HT-29 (cell line): ENCODE results near the gene IGFN1. TPM values are rescaled to one million over a fixed set of nuclear protein-coding genes. Genes with fewer than 3 reads are reported as not detected.
"Not testable (repeated sequence)": the region's sequence is repeated elsewhere in the genome, so short reads cannot be mapped to it uniquely, and the experiment has no call there.

ENCODE experiments used
- DNase-seq: peaks from one replicate; pipeline ENCODE4 v3.0.0-alpha.2; 2015; ENCODE audit warnings: low spot score
- total RNA-seq: library from RNA; depleted of rRNA; stranded (reverse); fragments of >200 nt; shearing (Covaris generic); gene quantifications from 2 replicates; pipeline ENCODE4 v1.2.3, GENCODE V29; 2014

The IGFN1 gene
- total RNA-seq, 1 experiment from 2014 or later, result 0.03 TPM

DNA sequence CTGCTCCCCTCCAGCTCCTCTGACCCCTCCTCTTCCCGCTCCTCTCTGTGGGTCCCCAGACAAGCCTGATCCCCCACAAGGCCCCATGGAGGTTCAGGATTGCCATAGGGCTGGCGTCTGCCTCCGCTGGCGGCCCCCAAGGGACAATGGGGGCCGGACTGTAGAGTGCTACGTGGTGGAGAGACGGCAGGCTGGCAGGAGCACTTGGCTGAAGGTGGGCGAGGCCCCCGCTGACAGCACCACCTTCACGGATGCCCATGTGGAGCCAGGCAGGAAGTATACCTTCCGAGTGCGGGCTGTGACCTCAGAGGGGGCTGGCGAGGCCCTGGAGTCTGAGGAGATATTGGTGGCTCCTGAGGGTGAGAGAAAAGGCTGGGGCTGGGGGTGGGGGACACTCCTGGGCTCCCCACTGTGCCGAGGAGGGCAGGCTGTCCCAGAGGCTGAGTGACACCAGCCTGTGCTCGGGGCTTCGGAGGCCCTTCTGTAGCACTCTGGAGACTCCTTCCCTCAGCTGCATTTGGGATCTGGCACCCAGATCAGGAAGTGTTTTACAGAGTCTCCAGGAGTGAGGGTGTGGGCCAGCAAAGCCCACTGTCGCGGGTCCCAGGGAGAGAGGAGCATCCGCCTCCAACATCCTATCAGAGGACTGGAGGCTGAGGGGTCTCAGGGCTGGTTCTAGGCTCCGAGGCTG lies 25.9 kb downstream of the IGFN1 start:
- no peak for DNase-seq

DNA sequence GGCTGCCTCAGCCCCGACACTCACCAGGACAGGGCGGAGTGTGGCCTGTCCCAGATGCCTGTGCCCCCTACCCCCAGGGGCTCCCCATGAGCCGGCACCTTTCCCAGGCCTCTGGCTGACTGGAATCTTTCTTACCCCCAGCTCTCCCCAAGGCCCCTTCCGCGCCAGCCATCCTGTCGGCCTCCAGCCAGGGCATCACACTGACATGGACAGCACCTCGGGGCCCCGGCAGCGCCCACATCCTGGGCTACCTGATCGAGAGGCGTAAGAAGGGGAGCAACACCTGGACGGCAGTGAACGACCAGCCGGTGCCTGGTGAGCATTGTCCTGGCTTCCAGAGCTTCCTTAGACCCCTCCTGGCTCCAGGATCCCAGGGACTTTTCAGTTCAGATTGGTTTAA lies 26.5 kb downstream of the IGFN1 start:
- DNase-seq, result no peak

DNA sequence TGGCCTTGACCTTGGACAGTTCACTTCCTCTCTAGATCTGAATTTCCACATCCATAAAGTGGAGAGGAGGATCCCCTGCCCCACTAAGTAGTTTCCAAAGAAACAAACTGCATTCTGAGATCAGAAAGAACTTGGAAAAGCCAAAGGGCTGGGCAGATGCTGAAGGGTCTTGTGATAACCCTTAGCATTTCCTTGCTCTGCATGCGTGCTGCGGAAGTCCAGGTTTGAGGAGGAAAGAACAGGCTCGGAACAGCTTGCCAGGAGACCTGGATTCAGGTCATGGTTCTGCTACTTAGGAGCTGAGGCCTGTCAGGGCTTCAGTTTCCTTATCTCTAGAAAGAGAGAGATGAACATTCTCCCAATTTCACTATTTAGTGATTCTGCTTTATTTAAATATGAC lies 27.2 kb downstream of the IGFN1 start:
- DNase-seq, result no peak

DNA sequence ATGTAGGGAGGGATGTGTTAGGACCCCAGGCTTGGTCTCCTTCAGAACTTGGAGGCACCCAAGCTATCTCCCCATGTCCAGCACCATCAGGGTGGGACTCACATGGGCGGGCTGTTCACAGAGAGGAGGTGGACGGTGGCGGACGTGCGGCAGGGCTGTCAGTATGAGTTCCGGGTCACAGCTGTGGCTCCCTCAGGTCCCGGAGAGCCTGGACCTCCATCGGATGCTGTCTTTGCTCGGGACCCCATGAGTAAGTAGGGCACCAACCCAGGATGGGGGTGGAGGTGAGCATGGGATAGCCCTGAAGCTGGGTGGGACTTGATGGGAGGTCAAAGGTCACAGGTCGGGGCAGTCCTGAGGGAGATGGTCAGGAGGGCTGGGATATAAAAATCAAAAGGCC lies 27.8 kb downstream of the IGFN1 start:
- DNase-seq, result no peak

DNA sequence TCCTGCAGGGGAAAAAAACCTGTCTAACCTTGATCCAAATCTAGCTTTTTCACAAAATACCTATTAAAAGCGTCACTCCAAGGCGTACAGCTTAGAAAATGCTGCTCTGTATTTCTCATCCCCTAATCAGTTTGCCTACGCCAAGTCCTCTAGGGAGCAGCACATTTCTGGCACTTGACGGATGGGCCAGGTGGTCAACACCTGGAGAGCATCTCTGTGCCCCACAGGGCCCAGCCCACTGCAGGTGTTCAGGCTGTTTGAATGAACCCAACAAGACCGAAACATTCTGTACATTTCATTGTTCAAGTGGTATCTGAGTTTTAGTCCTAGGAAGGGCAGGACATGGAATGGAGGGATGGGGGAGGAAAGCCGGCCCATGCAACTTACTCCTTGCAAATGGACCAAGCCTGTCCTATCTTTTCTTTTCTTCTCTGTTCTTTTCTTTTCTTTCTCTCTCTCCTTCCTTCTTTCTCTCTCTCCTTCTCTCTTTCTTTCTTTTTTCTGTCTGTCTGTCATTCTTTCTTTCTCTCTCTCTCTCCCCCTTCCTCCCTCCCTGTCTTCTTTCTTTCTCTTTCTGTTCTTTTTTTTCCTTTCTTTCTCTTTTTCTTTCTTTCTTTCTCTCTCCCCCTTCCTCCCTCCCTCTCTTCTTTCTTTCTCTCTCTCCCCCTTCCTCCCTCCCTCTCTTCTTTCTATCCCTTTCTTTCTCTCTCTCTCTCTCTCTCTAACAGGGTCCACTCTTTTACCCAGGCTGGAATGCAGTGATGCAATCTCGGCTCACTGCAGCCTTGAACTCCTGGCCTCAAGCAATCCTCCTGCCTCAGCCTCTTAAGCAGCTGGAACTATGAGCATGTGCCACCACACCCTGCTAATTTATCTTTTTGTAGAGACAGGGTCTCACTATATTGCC lies 29.1 kb downstream of the IGFN1 start:
- DNase-seq, result no peak

DNA sequence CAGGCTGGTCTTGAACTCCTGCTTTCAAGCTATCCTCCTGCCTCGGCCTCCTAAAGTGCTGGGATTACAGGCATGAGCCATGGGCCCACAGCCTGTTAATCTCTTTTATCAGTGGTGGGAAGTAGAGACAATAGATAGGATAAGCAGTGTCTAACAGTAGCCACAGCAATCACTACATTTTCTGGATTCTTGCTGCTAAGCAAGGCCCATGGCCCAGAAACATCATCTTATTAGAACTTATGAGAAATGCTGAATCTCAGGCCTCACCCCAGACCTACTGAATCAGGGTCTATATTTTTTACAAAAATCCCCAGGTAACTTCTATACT lies 29.7 kb downstream of the IGFN1 start:
- no peak for DNase-seq

DNA sequence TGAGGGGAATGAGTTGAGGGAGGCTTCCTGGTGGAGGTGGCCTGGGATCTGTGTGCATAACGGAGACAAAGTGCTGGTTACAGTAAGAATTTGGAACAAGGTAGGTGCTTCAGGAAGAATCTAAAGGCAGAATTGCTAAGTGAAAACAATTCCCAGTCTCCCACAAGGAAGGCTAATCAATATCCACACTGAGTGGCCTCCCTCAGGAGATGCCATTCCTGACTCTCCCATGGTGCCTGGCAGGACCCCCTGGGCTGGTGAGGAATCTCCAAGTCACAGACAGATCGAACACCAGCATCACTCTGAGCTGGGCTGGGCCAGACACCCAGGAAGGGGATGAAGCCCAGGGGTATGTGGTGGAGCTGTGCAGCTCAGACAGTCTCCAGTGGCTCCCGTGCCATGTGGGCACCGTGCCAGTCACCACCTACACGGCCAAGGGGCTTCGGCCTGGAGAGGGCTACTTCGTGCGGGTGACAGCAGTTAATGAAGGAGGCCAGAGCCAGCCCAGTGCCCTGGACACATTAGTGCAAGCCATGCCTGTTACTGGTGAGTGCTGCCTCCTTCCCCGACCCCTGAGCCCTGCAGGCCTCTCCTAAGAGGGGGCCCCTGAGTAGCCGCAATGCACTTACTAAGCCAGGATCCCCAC lies 30.7 kb downstream of the IGFN1 start:
- no peak for DNase-seq

DNA sequence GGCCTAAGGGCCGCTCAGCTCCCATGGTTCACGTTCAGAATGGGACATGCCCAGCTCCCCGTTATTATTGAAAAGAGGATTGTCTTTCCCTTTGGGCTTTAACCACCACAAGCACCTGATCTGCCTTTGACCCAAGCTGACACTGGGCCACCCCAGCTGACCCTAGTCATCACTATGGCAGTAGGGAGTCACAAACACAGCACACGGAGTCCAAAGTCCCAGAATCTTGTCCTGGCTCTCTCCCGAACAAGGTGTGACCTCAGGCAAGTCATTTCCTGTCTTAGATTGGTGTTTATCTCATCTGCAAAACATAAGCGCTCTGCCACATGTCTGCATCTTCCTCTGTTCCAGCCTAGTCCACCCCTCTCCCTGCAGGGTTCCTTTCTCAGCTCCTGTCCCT lies 31.5 kb downstream of the IGFN1 start:
- peak; percentile 5 for DNase-seq

DNA sequence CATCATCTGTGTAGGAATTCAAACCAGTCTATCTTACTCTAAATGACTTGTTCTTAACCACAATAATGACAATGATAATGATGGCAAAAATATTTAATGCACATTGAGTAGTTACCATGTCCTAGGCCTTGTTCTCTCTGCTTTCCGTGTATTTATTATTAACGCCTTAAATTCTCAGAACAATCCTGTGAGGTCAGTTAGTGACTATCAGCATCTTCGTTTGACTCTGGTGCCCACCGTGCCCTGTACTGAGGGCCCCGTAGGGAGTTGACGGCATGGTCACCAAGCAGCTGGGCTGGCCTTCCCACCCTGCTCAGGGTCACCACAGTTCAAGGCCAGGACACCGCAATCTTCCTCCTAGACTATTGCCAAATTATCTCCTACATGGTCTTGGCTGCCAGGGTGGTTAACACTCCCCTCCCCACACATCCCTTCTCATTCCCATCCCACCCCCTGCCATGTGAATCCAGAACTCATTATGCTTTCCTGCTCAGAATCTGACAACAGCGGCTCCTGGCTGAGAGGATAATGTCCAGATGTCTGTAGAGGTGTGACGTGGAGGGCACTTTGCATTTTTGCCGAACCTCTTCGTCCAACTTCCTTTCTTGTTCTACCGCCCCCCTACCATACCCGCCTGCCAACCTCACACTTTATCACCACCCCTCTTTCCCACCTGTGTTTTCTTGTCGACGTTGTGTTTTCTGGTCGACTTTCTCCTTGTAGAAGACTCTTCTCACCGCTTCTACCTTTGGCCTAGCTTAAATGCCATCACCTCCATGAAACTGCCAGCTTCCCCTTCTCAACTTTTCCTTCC lies 33.4 kb downstream of the IGFN1 start:
- DNase-seq, result no peak

DNA sequence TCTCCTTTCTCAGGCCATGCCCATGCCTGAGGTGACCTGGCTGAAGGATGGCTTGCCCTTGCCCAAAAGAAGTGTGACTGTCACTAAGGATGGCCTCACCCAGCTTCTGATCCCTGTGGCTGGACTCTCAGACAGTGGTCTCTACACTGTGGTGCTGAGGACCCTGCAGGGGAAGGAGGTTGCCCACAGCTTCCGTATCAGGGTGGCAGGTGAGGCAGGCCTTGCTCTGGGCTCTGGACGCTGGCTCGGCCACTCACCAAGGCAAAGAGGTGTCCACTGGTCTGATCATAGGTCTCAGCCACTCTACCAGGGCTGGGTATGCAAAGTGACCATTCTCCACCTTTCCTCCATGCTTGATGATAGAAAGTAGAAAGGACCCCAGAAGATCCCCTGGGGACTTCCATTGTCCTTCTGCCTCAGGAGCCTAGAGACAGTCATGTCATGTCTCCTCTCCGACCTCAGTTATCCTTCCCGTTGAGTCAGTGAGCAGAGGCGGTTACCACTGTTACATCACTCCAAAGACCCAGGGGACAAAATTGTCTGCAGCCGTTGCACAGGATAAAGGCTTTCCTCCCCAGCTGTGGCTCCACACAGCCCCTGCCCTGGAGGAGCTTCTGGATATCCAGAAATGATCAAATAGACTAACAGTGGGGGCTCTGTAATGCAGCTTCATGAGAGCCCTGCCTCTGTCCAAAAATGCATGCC lies 34.2 kb downstream of the IGFN1 start:
- DNase-seq, result no peak

DNA sequence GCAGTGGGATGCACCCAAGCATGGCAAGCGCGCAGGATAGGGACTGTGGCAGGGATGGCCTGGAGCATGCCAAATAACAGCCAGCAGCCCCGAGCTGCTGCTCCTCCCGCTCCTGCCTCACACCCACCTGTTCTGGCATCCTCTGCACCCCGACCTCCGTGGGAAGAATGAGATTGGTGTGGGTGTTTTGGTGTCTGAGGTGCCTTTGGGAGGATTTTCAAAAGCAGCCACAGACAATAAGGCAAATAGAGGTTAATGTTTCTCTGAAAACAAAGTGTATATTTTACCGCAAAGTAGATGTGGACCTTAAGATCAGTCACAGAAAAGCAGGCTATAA lies 35.5 kb downstream of the IGFN1 start:
- DNase-seq, result no peak

DNA sequence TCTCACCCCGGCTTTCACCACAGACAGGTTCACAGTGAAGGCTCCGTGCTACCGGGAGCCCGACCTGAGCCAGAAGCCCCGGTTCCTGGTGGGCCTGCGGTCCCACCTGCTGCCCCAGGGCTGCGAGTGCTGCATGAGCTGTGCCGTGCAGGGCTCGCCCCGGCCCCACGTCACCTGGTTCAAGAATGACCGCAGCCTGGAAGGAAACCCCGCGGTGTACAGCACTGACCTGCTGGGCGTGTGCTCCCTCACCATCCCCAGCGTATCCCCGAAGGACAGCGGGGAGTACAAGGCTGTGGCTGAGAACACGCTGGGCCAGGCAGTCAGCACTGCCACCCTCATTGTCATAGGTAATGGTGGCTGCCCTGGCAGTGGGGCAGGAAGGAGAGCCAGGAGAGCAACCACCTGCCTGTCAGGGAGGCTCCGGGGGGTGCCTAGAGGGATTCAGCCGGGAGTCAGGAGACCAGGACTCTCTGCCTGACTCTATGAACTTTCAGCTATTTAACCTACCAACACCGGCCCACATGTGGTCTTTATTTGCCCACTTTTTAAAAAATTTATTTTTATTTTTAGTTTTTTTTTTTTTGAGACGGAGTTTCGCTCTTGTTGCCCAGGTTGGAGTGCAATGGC lies 36.4 kb downstream of the IGFN1 start:
- DNase-seq, result no peak

DNA sequence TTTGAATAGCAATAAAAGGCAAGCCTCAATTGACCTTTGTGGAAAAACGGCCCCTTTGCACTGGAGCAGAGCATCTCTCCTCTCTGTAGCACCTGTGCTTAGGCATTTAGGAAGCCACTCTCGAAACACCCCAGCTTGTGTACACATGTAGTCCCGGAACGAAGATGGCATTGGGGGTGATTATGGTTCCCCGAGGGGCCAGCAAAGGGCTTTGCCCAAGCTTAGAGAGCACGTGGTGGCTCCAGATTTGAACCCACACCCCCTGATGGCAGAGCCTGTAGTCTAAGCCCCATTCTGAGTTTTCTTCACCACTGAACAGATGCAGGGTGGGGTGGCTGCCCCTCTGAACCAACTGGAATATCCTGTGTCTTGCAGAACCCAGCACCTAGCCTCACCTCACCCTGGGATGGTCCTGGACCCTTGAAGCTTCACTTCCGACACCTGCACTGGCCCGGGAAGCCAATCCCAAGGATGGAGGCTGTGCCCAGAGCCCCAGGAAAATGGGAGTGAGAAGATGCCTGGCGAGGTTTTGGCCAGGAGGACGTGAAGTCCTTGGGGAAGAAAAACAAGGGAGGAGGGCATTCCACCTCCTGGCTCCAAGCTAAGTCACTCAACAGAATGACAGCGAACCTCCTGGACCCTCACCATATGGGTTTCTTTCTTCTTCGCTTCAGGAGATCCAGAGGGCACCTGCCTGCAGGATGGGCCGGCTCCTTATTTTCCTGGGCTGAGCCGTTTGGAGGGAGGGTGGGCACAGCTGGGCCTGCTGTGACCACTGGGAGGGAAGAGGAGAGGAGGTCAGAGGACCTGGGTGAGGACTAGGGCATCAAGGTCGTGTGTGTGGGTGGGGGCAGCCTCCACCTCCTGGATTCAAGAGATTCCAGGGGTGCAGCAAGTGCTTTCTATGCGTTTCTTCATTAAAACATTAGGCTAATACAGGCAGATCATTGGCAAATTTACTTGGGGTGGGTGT lies 37.7 kb downstream of the IGFN1 start:
- DNase-seq, result no peak

DNA sequence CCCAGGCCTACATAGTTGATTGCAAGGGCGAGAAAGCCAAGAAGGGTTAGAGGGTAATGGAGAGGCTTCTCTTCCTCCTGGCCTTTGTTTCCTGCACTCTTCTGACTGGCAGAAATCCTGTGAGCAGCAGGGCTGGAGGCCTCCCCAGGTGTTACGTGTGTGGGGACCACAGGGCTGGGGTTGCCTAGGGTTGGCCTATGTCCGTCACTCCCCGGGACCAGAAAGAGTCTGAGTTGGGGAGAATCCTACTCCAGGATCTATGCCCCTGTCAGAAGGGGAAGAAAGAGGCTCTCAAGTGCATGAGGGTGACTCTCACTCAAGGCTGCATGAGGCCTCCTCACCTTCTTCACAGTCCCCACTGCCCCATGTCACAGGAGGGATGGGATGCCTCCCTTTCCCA lies 38.5 kb downstream of the IGFN1 start:
- no peak for DNase-seq

DNA sequence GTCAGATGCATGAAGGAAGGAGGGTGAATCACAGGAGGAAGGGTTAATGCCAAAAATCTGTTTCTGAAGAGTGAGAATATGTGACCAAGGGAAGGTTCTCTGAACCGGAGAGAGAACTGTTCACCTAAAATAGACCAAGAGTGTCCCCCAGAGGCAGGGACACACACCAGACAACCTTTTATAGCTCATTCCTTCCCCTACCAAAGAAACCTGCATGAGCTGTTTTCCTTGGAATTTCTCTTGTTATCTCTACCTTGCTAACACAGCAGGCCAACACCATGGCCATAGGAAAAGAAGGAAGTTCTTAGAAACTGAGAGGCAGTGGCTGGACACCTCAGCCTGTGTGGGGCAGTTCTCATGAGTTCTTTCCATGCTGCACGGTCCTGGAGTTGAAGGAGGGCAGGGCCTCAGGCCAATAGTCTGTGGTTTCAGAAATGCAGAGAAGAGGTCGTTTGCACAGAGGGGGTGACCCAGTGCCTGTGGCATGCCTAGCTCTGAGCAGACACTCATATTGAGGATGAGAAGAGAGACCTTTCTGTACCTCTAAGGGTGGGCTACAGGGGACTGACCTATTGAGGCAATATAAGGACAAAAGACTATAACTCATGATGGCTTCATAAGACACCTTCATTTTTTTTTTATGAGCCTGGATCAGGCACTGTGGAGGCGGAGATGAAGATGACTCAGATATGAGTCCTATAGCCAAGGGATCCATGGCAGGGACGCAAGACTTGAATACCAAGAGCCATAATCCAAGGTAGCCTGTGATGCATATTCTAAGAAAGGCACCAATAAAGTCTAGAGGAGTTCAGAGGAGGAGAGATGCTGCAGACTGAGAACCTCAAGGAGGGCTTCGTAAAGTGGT lies 39.4 kb downstream of the IGFN1 start:
- no peak for DNase-seq

DNA sequence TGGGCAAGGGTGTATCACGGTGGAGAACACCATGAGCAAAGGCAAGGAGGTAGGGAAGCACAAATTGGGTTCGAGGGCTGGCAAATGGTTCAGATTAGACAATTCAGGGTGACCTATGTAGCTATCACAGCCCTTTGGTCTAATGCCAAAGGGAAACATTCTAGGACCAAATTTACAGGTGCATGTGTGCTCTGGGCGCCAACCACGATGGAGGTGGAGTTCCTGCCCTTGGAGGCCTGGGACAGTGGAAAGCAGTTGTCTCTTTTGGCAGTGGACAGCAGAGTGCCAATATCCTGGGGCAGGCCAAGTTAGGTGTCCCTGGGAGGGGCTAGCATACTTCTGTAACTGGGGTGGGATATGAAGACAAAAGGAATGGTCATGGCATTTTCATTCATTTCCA lies 40.1 kb downstream of the IGFN1 start:
- DNase-seq, result no peak

DNA sequence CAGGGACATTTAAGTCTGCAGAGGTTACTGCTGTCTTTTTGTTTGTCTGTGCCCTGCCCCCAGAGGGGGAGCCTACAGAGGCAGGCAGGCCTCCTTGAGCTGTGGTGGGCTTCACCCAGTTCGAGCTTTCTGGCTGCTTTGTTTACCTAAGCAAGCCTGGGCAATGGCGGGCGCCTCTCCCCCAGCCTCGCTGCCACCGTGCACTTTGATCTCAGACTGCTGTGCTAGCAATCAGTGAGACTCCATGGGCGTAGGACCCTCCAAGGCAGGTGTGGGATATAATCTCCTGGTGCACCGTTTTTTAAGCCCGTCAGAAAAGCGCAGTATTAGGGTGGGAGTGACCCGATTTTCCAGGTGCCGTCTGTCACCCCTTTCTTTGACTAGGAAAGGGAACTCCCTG lies 49.0 kb downstream of the IGFN1 start:
- DNase-seq, result not testable (repeated sequence)

DNA sequence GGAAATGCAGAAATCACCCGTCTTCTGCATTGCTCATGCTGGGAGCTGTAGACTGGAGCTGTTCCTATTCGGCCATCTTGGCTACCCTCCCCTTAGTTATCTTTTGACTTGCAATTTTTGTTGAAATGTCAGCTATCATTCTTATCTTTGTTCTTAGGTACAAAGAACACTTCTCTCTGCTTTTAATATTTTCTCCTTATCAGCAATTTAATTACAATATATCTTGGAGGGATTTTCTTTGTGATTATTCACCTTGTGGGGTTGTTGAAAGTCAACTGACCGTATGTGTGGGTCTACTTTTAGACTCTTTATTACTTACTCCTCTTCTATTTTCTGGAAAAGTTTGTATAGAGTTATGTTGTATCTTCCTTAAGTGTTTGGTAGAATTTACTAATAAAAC lies 49.5 kb downstream of the IGFN1 start:
- DNase-seq, result no peak

DNA sequence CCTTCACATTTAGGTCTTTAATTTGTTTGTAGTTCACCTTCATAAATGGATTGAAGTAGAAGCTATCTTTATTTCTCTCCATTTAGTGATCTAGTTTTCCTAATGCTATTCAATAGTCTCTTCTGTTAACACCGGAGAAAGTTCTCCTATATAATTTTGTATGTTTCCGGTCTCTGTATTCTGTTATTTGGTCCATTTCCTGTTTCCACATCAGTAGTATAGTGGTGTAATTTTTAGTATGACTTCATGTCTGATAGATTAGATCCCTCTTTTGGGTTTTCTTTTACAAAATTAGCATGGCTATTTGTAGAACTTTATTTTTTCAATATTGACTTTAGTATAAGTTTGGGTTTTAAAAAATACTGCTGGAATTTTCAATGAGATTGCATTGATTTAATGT lies 51.1 kb downstream of the IGFN1 start:
- DNase-seq, result no peak
